ENCODE data around the gene C11orf68.

Gene C11orf68

DNA sequence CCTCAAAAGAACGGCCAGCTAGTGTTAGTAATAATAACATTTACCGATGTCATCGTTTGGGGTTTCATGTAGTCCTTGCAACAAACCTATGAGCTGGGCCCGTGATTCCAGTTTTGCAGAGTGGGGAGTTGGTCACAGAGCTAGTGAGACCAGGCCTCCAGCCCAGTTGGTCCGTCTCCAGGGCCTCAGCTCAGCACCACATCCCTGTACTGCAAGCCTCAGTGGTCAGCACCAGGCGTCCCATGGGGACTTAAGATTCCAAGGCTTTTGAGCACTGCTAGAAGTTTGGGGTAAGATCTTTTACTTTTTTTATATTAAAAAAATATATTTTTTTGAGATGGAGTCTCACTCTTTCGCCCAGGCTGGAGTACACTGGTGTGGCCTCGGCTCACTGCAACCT, 25.3 kb upstream of the C11orf68 start:
- peaks cover 9% of the 10 kb centered on the region for H3K4me1 ChIP-seq (ENCODE audit: insufficient read depth, low read length)
- no peak overlapping the region for H3K4me3 ChIP-seq (ENCODE audit: low read length)
- H3K9ac ChIP-seq (ENCODE audit: low read depth, low read length), result no peak overlapping the region
- no peaks in the 10 kb centered on the region for H3K36me3 ChIP-seq (ENCODE audit: insufficient read depth, low read length)
- no peak overlapping the region for H3K27ac ChIP-seq (ENCODE audit: low read depth, low read length)
- no peaks in the 10 kb centered on the region for H3K9me3 ChIP-seq (ENCODE audit: insufficient read depth, low read depth, low read length)
- H3K27me3 ChIP-seq (ENCODE audit: insufficient read depth, low read length), result no peaks in the 10 kb centered on the region
- WGBS, result 93% methylated on average over 8 of the region's 8 CpGs

DNA sequence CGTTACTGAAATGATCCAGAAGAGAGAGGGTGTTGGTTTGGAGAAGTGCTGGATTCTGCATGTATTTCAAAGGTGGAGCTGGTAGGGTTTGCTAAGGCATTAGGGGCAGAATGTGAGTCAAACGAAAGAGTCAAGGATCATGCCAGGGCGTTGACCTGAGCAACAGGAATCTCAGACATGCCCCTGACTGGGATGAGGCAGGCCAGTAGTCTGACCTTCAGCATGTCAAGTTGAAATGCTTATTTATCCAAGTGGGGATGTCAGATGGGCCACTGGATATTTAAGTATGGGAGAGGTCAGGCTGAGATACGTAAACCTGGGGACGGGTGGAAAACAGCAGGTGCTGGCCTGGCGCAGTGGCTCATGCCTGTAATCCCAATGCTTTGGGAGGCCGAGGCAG, 23.7 kb upstream of the C11orf68 start:
- 90% methylated on average over 7 of the region's 7 CpGs for WGBS
- H3K4me1 ChIP-seq (ENCODE audit: insufficient read depth, low read length), result peaks cover 9% of the 10 kb centered on the region
- H3K27me3 ChIP-seq (ENCODE audit: insufficient read depth, low read length), result no peaks in the 10 kb centered on the region

DNA sequence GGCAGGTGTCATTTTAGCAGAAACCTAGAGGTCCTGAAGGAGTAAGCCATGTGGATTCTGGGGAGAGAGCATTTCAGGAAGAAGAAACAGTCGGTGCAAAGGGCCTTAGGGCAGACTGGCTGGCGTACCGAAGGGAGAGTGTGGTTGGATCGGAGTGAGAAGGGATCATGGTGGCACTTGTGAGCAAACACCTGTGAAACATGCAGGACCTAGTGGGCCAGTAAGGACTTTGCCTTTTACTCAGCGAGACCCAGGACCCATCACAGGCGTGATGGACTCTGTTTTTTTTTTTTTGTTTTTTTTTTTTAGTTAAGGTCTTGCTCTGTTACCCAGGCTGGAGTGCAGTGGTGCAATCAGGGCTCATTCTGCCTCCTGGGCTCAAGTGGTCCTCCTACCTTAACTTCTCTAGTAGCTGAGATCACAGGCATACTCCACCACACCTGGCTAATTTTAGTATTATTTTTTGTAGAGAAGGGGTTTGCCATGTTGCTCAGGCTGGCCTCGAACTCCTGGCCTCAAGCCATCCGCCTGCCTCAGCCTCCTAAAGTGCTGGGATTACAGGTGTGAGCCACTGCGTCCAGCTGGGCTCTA, 23.0 kb upstream of the C11orf68 start:
- Histone ChIP-seq H3K4me1 (ENCODE audit: insufficient read depth, low read length) (peaks cover 6% of the 10 kb centered on the region), H3K9ac (ENCODE audit: low read depth, low read length) (no peak overlapping the region), H3K27me3 (ENCODE audit: insufficient read depth, low read length) (no peaks in the 10 kb centered on the region), H3K36me3 (ENCODE audit: insufficient read depth, low read length) (no peaks in the 10 kb centered on the region), H3K9me3 (ENCODE audit: insufficient read depth, low read depth, low read length) (no peaks in the 10 kb centered on the region), H3K4me3 (ENCODE audit: low read length) (no peak overlapping the region), H3K27ac (ENCODE audit: low read depth, low read length) (no peak overlapping the region)
- WGBS, result 83% methylated on average over 9 of the region's 9 CpGs

More for the DNA sequence above, 23.7 kb upstream of the C11orf68 start:
- H3K36me3 ChIP-seq (ENCODE audit: insufficient read depth, low read length), result no peaks in the 10 kb centered on the region
- H3K9ac ChIP-seq (ENCODE audit: low read depth, low read length), result no peak overlapping the region
- no peak overlapping the region for H3K27ac ChIP-seq (ENCODE audit: low read depth, low read length)
- no peak overlapping the region for H3K4me3 ChIP-seq (ENCODE audit: low read length)
- H3K9me3 ChIP-seq (ENCODE audit: insufficient read depth, low read depth, low read length), result no peaks in the 10 kb centered on the region

DNA sequence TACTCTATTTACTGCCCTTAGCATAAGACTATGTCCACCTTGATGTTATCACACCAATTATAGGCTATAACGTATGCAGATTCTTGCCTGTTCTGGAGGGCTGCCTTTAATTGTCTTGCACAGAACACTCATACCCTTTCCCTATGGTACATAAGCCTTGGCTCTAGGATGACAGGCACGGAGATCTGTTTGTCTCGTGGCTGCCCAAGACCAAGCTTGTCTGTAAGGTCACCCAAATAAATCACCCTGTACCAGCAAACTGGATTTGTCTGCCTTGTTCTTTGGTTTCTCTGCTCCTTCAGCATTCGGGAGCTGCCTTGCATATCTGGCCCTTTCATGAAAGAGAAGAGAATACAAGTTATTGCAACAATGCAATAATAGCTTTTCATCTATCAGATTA, 18.9 kb upstream of the C11orf68 start:
- Histone ChIP-seq H3K27ac (ENCODE audit: low read depth, low read length) (no peak overlapping the region), H3K4me1 (ENCODE audit: insufficient read depth, low read length) (peaks cover 3% of the 10 kb centered on the region; the same call in 1 of the 2 replicates), H3K36me3 (ENCODE audit: insufficient read depth, low read length) (no peaks in the 10 kb centered on the region), H3K27me3 (ENCODE audit: insufficient read depth, low read length) (no peaks in the 10 kb centered on the region), H3K9me3 (ENCODE audit: insufficient read depth, low read depth, low read length) (no peaks in the 10 kb centered on the region), H3K4me3 (ENCODE audit: low read length) (no peak overlapping the region), H3K9ac (ENCODE audit: low read depth, low read length) (no peak overlapping the region)
- 76% methylated on average over 4 of the region's 4 CpGs for WGBS

DNA sequence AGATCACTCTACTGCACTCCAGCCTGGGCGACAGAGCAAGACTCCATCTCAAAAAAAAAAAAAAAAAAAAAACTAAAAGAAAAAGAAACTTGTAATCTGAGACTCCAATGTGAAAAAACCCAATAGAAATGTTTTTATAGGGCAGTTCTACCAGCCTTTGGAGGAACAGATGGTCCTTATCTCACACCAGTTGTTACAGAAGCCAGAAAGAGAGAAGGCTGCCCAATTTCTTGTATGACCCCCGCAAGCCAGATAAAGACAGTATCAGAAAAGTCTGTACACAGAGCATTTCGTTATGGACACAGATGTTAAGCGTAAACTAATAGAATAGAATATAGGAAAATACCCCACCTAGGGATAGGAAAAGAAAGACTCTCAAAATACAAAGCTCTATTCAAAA, 15.2 kb upstream of the C11orf68 start:
- H3K27me3 ChIP-seq (ENCODE audit: insufficient read depth, low read length), result no peaks in the 10 kb centered on the region
- no peaks in the 10 kb centered on the region for H3K36me3 ChIP-seq (ENCODE audit: insufficient read depth, low read length)
- no peak overlapping the region for H3K9ac ChIP-seq (ENCODE audit: low read depth, low read length)
- H3K9me3 ChIP-seq (ENCODE audit: insufficient read depth, low read depth, low read length), result no peaks in the 10 kb centered on the region
- H3K27ac ChIP-seq (ENCODE audit: low read depth, low read length), result no peak overlapping the region
- H3K4me1 ChIP-seq (ENCODE audit: insufficient read depth, low read length), result peaks cover 5% of the 10 kb centered on the region; the same call in 1 of the 2 replicates
- WGBS, result 100% methylated on average over 1 of the region's 4 CpGs
- no peak overlapping the region for H3K4me3 ChIP-seq (ENCODE audit: low read length)

DNA sequence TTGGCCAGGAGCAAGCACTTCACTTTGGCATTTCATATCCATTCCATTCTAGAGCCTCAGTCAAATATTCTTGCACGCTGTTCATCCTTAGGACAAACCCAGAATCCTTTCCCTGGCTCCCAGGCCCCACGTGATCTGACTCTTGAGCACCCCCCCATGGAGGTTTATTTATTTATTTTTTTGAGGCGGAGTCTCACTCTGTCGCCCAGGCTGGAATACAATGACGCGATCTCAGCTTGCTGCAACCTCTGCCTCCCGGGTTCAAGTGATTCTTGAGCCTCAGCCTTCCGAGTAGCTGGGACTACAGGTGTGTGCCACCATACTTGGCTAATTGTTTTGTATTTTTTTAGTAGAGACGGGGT, 13.7 kb upstream of the C11orf68 start:
- H3K36me3 ChIP-seq (ENCODE audit: insufficient read depth, low read length), result no peaks in the 10 kb centered on the region
- no peak overlapping the region for H3K9ac ChIP-seq (ENCODE audit: low read depth, low read length)
- peak overlapping the region; percentile 15; the same call in 1 of the 2 replicates for H3K27ac ChIP-seq (ENCODE audit: low read depth, low read length)
- H3K4me3 ChIP-seq (ENCODE audit: low read length), result no peak overlapping the region
- 65% methylated on average over 8 of the region's 9 CpGs for WGBS
- H3K4me1 ChIP-seq (ENCODE audit: insufficient read depth, low read length), result peaks cover 11% of the 10 kb centered on the region; the same call in 1 of the 2 replicates
- H3K9me3 ChIP-seq (ENCODE audit: insufficient read depth, low read depth, low read length), result no peaks in the 10 kb centered on the region
- no peaks in the 10 kb centered on the region for H3K27me3 ChIP-seq (ENCODE audit: insufficient read depth, low read length)

DNA sequence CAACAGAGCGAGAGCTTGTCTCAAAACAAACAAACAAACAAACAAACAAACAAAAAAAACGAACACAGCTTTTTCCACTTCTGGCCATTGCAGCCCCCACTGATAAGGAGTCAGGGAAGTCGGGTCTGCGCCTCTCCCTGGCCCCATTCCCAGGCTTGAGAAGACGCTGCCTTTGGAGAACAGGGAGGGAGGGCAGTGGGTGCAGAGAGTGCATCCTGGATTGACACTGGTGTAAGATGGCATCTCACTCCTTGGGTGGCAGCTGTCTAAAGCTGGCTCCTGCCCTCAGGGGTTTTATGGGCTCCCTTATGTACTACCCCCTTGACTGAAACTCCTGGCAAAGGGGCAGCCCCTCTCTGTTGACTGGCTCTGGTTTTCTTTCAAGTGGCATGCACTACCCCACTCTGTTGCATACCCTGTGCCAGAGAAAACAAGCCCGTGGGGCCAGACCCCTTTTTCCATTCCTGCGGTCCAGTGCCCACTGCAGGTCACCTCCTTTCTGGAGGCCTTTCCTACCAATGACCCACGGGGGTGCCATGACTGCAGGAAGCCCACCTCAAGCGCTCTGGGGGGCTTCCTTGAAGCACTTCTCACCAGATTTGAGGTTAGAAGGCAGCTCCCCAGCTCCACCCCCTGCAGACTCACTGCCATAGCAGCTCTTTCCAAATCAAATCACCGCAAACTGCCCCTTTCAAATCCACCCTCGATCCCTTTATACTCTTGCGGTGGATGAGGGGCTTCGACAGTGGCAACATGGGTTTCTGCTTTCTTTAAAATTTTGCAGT, 13.1 kb upstream of the C11orf68 start:
- no peak overlapping the region for H3K9ac ChIP-seq (ENCODE audit: low read depth, low read length)
- H3K4me3 ChIP-seq (ENCODE audit: low read length), result no peak overlapping the region
- H3K27me3 ChIP-seq (ENCODE audit: insufficient read depth, low read length), result no peaks in the 10 kb centered on the region
- H3K36me3 ChIP-seq (ENCODE audit: insufficient read depth, low read length), result no peaks in the 10 kb centered on the region
- no peaks in the 10 kb centered on the region for H3K9me3 ChIP-seq (ENCODE audit: insufficient read depth, low read depth, low read length)
- H3K27ac ChIP-seq (ENCODE audit: low read depth, low read length), result peak overlapping the region; percentile 15; the same call in 1 of the 2 replicates
- peaks cover 12% of the 10 kb centered on the region; the same call in 1 of the 2 replicates for H3K4me1 ChIP-seq (ENCODE audit: insufficient read depth, low read length)
- WGBS, result 80% methylated on average over 13 of the region's 13 CpGs

DNA sequence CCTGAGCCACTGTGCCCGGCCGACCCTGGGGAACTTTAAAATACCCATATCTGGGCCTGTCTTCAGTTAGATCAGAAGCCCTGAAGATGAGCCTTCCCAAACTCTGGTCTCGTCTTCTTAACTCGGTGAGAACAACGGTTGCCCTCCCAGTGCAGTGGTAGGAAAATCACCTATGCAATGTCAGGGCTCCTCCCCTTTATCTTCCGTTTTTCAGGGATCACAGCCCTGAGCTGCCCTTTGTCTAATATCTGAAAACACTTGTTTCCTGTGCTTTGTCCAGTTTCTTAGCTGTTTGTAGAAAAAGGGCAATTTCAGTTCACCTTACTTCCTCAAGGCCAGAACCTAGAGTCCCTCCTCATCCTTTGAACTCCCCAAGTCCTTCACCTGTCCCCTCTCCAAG, 9.8 kb upstream of the C11orf68 start:
- no peak overlapping the region for H3K9ac ChIP-seq (ENCODE audit: low read depth, low read length)
- no peaks in the 10 kb centered on the region for H3K27me3 ChIP-seq (ENCODE audit: insufficient read depth, low read length)
- peaks cover 12% of the 10 kb centered on the region; the same call in 1 of the 2 replicates for H3K4me1 ChIP-seq (ENCODE audit: insufficient read depth, low read length)
- no peak overlapping the region for H3K27ac ChIP-seq (ENCODE audit: low read depth, low read length)
- no peaks in the 10 kb centered on the region for H3K9me3 ChIP-seq (ENCODE audit: insufficient read depth, low read depth, low read length)
- H3K4me3 ChIP-seq (ENCODE audit: low read length), result no peak overlapping the region
- no peaks in the 10 kb centered on the region for H3K36me3 ChIP-seq (ENCODE audit: insufficient read depth, low read length)
- WGBS, result 90% methylated on average over 6 of the region's 6 CpGs

DNA sequence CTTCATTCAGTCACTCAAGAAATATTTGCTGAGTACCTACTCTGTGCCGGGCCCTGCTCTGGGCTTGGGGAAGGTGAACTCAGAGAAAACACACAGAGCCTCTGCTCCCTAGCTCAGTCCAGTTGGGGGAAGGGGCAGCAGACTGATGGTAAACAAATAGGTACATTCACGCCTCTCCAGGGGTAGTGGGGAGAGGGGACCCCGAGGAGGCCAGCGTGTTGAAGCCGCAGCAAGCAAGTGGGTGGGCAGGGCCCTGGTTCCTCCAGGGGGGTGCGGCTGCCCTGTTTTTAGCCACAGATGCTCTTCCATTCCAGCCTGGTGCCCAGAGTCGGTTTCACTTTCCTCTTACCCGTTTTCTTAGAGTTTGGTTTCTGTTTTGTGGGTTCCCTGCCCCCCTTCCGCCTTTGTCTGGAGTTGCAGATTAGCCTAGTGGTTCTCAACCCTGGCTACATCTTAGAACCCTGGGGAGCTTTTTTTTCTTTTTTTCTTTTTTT, 9.1 kb upstream of the C11orf68 start:
- peaks cover 6% of the 10 kb centered on the region for H3K36me3 ChIP-seq (ENCODE audit: insufficient read depth, low read length)
- H3K27ac ChIP-seq (ENCODE audit: low read depth, low read length), result peak overlapping the region; percentile 35; the same call in 1 of the 2 replicates
- H3K4me3 ChIP-seq (ENCODE audit: low read length), result no peak overlapping the region
- 79% methylated on average over 9 of the region's 9 CpGs for WGBS
- H3K9ac ChIP-seq (ENCODE audit: low read depth, low read length), result peak overlapping the region; percentile 41; the same call in 1 of the 2 replicates
- no peaks in the 10 kb centered on the region for H3K27me3 ChIP-seq (ENCODE audit: insufficient read depth, low read length)
- no peaks in the 10 kb centered on the region for H3K9me3 ChIP-seq (ENCODE audit: insufficient read depth, low read depth, low read length)
- peaks cover 11% of the 10 kb centered on the region; the same call in 1 of the 2 replicates for H3K4me1 ChIP-seq (ENCODE audit: insufficient read depth, low read length)

DNA sequence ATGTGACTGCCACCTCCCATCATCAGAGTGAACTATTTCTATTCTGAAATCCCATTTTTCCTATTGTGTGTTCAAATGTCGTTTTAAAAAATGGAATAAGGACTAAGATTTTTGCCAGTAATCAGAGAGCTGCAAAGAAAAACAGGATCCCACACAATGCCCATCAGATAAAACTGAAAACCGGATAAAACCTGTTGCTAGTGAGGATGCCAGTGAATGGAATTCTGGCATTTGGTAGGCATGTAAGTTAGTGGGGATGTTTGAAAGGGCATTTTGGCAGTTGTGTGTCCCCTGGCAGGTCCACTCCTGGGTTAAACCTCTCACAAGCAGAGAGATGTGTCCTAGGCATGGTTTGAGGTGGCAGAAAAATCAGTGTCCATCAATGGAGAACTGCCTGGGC, 6.5 kb upstream of the C11orf68 start:
- Histone ChIP-seq H3K27me3 (ENCODE audit: insufficient read depth, low read length) (no peaks in the 10 kb centered on the region), H3K9me3 (ENCODE audit: insufficient read depth, low read depth, low read length) (no peaks in the 10 kb centered on the region), H3K4me1 (ENCODE audit: insufficient read depth, low read length) (peaks cover 7% of the 10 kb centered on the region; the same call in 1 of the 2 replicates), H3K27ac (ENCODE audit: low read depth, low read length) (no peak overlapping the region), H3K9ac (ENCODE audit: low read depth, low read length) (no peak overlapping the region), H3K36me3 (ENCODE audit: insufficient read depth, low read length) (peaks cover 12% of the 10 kb centered on the region), H3K4me3 (ENCODE audit: low read length) (no peak overlapping the region)
- 95% methylated on average over 2 of the region's 2 CpGs for WGBS

DNA sequence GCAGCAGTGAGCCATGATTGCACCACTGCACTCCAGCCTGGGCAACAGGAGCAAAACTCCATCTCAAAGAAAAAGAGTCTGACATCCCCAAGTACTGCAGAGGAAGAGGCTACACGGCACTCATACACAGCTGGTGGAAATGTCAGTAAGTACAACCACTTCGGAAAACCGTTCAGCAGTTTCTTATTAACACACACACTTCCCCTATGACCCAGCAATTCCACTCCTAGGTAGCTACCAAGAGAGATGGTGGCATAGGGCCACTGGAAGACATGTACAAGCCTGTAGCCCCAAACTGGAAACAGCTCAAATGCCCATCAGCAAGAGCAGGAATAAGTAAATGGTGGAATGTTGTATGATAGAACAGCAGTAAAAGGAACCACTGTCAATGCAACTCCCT, 3.7 kb upstream of the C11orf68 start:
- H3K4me1 ChIP-seq (ENCODE audit: insufficient read depth, low read length), result peaks cover under 1% of the 10 kb centered on the region; the same call in 1 of the 2 replicates
- WGBS, result 97% methylated on average over 3 of the region's 3 CpGs

More for the DNA sequence above, 3.7 kb upstream of the C11orf68 start:
- no peak overlapping the region for H3K9ac ChIP-seq (ENCODE audit: low read depth, low read length)
- no peak overlapping the region for H3K4me3 ChIP-seq (ENCODE audit: low read length)
- H3K27me3 ChIP-seq (ENCODE audit: insufficient read depth, low read length), result no peaks in the 10 kb centered on the region
- H3K9me3 ChIP-seq (ENCODE audit: insufficient read depth, low read depth, low read length), result no peaks in the 10 kb centered on the region
- peaks cover 12% of the 10 kb centered on the region for H3K36me3 ChIP-seq (ENCODE audit: insufficient read depth, low read length)
- H3K27ac ChIP-seq (ENCODE audit: low read depth, low read length), result no peak overlapping the region
